Measurements from ENCODE around the gene C14orf119. TPM values are rescaled to one million over a fixed set of nuclear protein-coding genes. Genes with fewer than 3 reads are reported as not detected.

C14orf119 gene
- total and polyA plus RNA-seq, 9 of the 15 experiments (the other 6 are each of a cell fraction or from before 2014, with no cell fraction given) = 36.7 to 251 (median 51.8) TPM

DNA sequence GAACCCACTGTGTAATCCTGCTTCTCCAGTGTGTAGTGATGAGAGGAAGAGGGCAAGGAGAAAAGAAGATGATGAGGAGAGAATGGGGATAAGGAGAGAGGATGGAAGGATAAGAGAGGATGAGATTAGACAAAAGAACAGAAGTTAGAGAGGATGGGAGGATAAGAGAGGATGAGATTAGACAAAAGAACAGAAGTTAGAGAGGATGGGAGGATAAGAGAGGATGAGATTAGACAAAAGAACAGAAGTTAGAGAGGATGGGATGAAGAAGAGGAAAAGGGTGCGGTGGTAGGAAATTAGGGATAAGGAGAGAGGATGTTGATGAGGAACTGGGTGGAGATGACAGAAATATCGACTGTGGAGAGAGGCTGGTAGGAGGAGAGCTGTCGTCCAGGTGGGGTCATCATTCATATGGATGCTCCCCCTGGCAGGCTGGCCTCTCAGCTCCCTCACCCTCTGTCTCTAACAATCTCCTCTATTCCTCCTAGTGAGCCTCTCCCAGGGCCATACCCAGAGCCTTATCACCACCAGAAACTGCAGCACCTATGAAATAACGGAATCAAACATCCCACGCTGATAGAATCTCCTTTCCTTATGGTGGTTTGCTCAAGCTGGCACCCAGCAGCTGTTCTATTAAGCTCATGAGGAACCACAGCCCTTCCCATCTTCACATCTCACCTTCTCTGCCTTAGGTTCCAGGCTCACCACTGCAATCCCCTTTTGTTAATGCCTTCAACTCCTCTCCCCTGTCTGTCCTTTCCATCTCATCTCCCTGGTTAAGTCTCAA is 15.5 kb downstream of the C14orf119 start:
- ChIA-PET POLR2A (interaction anchor here (0.5 to 3.5 kb wide), 5 partner anchors 10 to 1236 kb away, joined by 3 to 12 read pairs (median 4); partner anchors contain the start of genes ACIN1 and C14orf119), CTCF (ENCODE audit: low intra/inter-chr PET ratio) (interaction anchor here (3.3 to 5.6 kb wide), 2 partner anchors 33 to 40 kb away, joined by 25 to 109 read pairs; no protein-coding TSS in a partner anchor)
- DNase-seq (ENCODE audit: extremely low read depth in 1 of 4, low spot score in 3 of 4) (no peak), FAIRE-seq (no peak), ATAC-seq (no peak)
- TF ChIP-seq CBFA2T2 (conservative IDR thresholded peaks at IDR 0.05) = 0 out of 2 replicates have a peak, but pooled peaks have one; percentile 5
- TF ChIP-seq, protein P1, sequence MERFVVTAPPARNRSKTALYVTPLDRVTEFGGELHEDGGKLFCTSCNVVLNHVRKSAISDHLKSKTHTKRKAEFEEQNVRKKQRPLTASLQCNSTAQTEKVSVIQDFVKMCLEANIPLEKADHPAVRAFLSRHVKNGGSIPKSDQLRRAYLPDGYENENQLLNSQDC (CRISPR knock-in tag; IDR thresholded peaks at IDR 0.05) = no peak
- BruUV-seq (replicated peaks) = no TSS peak
- Histone ChIP-seq H3K9me3 (replicated peaks; ENCODE audit: control insufficient read depth, insufficient read depth, low read depth, low read length) (no peaks in the 10 kb centered on the region), H3K4me2 (ENCODE audit: insufficient read depth, low read length) (no peak overlapping the region), H3K27me3 (ENCODE audit: control insufficient read depth in 2 of 2, insufficient read depth in 2 of 2, low read length in 2 of 2) (peaks cover 0 to 13% of the 10 kb centered on the region in 2 experiments; a peak in 3 of 5 replicates), H3K9ac (ENCODE audit: insufficient read depth in 1 of 2, low read depth in 2 of 2, low read length in 2 of 2) (no peak overlapping the region; a peak in 1 of 4 replicates), H2AFZ (ENCODE audit: low read depth, low read length) (no peak overlapping the region), H3K4me1 (replicated peaks in 1 of 2; ENCODE audit: control insufficient read depth in 2 of 2, insufficient read depth in 2 of 2, low read length in 2 of 2) (peaks cover 24 to 41% of the 10 kb centered on the region in 2 experiments), H3K79me2 (ENCODE audit: control insufficient read depth, insufficient read depth, low read length) (no peaks in the 10 kb centered on the region), H3K9me1 (ENCODE audit: control insufficient read depth, insufficient read depth, low read length) (no peaks in the 10 kb centered on the region), H3K36me3 (ENCODE audit: control insufficient read depth, insufficient read depth, low read length) (no peaks in the 10 kb centered on the region), H3K4me3 (no peak overlapping the region), H3K27ac (ENCODE audit: extremely low read depth, low read depth, low read length) (no peak overlapping the region), H4K20me1 (replicated peaks; ENCODE audit: control insufficient read depth, insufficient read depth, low read length) (peaks cover 3% of the 10 kb centered on the region; the same call in 1 of the 2 replicates)
- intact Hi-C loops (cut with micrococcal nuclease) = no loop called here
- 4% methylated on average over 5 of the region's 5 CpGs for WGBS (ENCODE audit: insufficient coverage, low coverage, missing lambda C conversion rate)
- in situ Hi-C loops (cut with MboI) = no loop called here

Data from K562 (cell line).